ENCODE data around the gene IMMP2L.

IMMP2L gene

GRCh38 chr7:111092406-111093236 lies 469.7 kb downstream of the IMMP2L start:
- DNase-seq (no peak), ATAC-seq (ENCODE audit: insufficient read depth, low read depth) (peak; percentile 49)
- Histone ChIP-seq H3K9me3 (ENCODE audit: insufficient read depth, low read length, severe bottlenecking) (no peaks in the 10 kb centered on the region), H3K4me3 (ENCODE audit: low read depth in 1 of 2, low read length in 2 of 2) (no peak overlapping the region), H3K27me3 (ENCODE audit: insufficient read depth, low read length, poor library complexity) (no peaks in the 10 kb centered on the region), H3K4me1 (ENCODE audit: insufficient read depth, low read length) (peaks cover 16% of the 10 kb centered on the region), H3K27ac (ENCODE audit: low read length) (no peak overlapping the region), H3K4me2 (ENCODE audit: insufficient read depth, low read length) (no peak overlapping the region), H3K36me3 (ENCODE audit: insufficient read depth, low read length) (no peaks in the 10 kb centered on the region), H2AFZ (ENCODE audit: low read depth, low read length) (no peak overlapping the region), H3K79me2 (ENCODE audit: insufficient read depth, low read length) (no peaks in the 10 kb centered on the region), H3K9ac (ENCODE audit: low read depth, low read length) (no peak overlapping the region), H4K20me1 (ENCODE audit: insufficient read depth, low read length) (no peaks in the 10 kb centered on the region)
- TF ChIP-seq EZH2 (IDR thresholded peaks at IDR 0.05; ENCODE audit: borderline replicate concordance, low read depth, low read length, severe bottlenecking): no peak
- TF ChIP-seq, protein P1, sequence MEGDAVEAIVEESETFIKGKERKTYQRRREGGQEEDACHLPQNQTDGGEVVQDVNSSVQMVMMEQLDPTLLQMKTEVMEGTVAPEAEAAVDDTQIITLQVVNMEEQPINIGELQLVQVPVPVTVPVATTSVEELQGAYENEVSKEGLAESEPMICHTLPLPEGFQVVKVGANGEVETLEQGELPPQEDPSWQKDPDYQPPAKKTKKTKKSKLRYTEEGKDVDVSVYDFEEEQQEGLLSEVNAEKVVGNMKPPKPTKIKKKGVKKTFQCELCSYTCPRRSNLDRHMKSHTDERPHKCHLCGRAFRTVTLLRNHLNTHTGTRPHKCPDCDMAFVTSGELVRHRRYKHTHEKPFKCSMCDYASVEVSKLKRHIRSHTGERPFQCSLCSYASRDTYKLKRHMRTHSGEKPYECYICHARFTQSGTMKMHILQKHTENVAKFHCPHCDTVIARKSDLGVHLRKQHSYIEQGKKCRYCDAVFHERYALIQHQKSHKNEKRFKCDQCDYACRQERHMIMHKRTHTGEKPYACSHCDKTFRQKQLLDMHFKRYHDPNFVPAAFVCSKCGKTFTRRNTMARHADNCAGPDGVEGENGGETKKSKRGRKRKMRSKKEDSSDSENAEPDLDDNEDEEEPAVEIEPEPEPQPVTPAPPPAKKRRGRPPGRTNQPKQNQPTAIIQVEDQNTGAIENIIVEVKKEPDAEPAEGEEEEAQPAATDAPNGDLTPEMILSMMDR (IDR thresholded peaks at IDR 0.05; ENCODE audit: borderline replicate concordance, extremely low read depth, low read length, poor library complexity, severe bottlenecking): no peak

- H3K27ac ChIP-seq (ENCODE audit: low read length): no peak overlapping the region
- DNase-seq (no peak), ATAC-seq (ENCODE audit: insufficient read depth, low read depth) (no peak)
- H3K9me3 ChIP-seq (ENCODE audit: insufficient read depth, low read length, severe bottlenecking): no peaks in the 10 kb centered on the region
- H3K79me2 ChIP-seq (ENCODE audit: insufficient read depth, low read length): no peaks in the 10 kb centered on the region
- no peak overlapping the region for H3K9ac ChIP-seq (ENCODE audit: low read depth, low read length)
- H2AFZ ChIP-seq (ENCODE audit: low read depth, low read length): no peak overlapping the region
- H3K36me3 ChIP-seq (ENCODE audit: insufficient read depth, low read length): no peaks in the 10 kb centered on the region
- no peak overlapping the region for H3K4me2 ChIP-seq (ENCODE audit: insufficient read depth, low read length)
- no peak overlapping the region for H3K4me3 ChIP-seq (ENCODE audit: low read depth in 1 of 2, low read length in 2 of 2)
- no peak for TF ChIP-seq EZH2 (IDR thresholded peaks at IDR 0.05; ENCODE audit: borderline replicate concordance, low read depth, low read length, severe bottlenecking)
- TF ChIP-seq, protein P1 (IDR thresholded peaks at IDR 0.05; ENCODE audit: borderline replicate concordance, extremely low read depth, low read length, poor library complexity, severe bottlenecking): no peak
- peaks cover 16% of the 10 kb centered on the region for H3K4me1 ChIP-seq (ENCODE audit: insufficient read depth, low read length)
- H4K20me1 ChIP-seq (ENCODE audit: insufficient read depth, low read length): no peaks in the 10 kb centered on the region
- no peaks in the 10 kb centered on the region for H3K27me3 ChIP-seq (ENCODE audit: insufficient read depth, low read length, poor library complexity)
Measured at GRCh38 chr7:111091593-111092358, 470.5 kb downstream of the IMMP2L start.

- no peak for DNase-seq
- Histone ChIP-seq H3K4me1 (ENCODE audit: insufficient read depth, low read length) (peaks cover 16% of the 10 kb centered on the region), H4K20me1 (ENCODE audit: insufficient read depth, low read length) (no peaks in the 10 kb centered on the region), H2AFZ (ENCODE audit: low read depth, low read length) (no peak within 1 kb of the TSS), H3K79me2 (ENCODE audit: insufficient read depth, low read length) (no peaks in the 10 kb centered on the region), H3K4me2 (ENCODE audit: insufficient read depth, low read length) (no peak within 1 kb of the TSS), H3K4me3 (ENCODE audit: low read depth in 1 of 2, low read length in 2 of 2) (no peak within 1 kb of the TSS), H3K27me3 (ENCODE audit: insufficient read depth, low read length, poor library complexity) (no peaks in the 10 kb centered on the region), H3K36me3 (ENCODE audit: insufficient read depth, low read length) (no peaks in the 10 kb centered on the region), H3K9me3 (ENCODE audit: insufficient read depth, low read length, severe bottlenecking) (no peaks in the 10 kb centered on the region), H3K27ac (ENCODE audit: low read length) (no peak within 1 kb of the TSS), H3K9ac (ENCODE audit: low read depth, low read length) (no peak within 1 kb of the TSS)
- no peak for TF ChIP-seq EZH2 (IDR thresholded peaks at IDR 0.05; ENCODE audit: borderline replicate concordance, low read depth, low read length, severe bottlenecking)
- TF ChIP-seq, protein P1 (IDR thresholded peaks at IDR 0.05; ENCODE audit: borderline replicate concordance, extremely low read depth, low read length, poor library complexity, severe bottlenecking): no peak
- no peak for ATAC-seq (ENCODE audit: insufficient read depth, low read depth)
Measured at GRCh38 chr7:111090846-111091245, 471.4 kb downstream of the IMMP2L start, which contains the start of gene LRRN3. LRRN3 (plus strand) TSS chr7:111091127; CDS start chr7:111122773, 31,646 bp downstream.
